Activated CD8-positive, alpha-beta memory T cell treated with anti-CD3 and anti-CD28 coated beads, Interleukin-2, amount 50 U/mL, for 4 hours (primary cell): Measurements from ENCODE around the gene GDF9.

ENCODE experiments used
- DNase-seq: peaks from one replicate; pipeline ENCODE4 v3.0.0-alpha.2; 2020

The GDF9 gene

GRCh38 chr5:132834057-132834456 is 32.2 kb downstream of the GDF9 start:
- DNase-seq: no peak

GRCh38 chr5:132832612-132833011 is 33.7 kb downstream of the GDF9 start:
- DNase-seq: no peak

- no peak for DNase-seq
Observed at GRCh38 chr5:132831095-132831860, 35.0 kb downstream of the GDF9 start.

- peak; percentile 25 for DNase-seq
Observed at GRCh38 chr5:132830436-132831094, 35.7 kb downstream of the GDF9 start, which contains the start of gene SHROOM1. TSS of gene SHROOM1 (minus strand) at chr5:132830647. CDS start at chr5:132826140, 4,507 bp downstream.

- peak; percentile 73 for DNase-seq
Observed at GRCh38 chr5:132829742-132830435, 36.4 kb downstream of the GDF9 start.

GRCh38 chr5:132828846-132829494 is 37.3 kb downstream of the GDF9 start:
- no peak for DNase-seq

GRCh38 chr5:132827943-132828673 is 38.2 kb downstream of the GDF9 start:
- no peak for DNase-seq

GRCh38 chr5:132826424-132827082 is 39.7 kb downstream of the GDF9 start:
- DNase-seq: no peak

GRCh38 chr5:132825834-132826391 is 40.4 kb downstream of the GDF9 start:
- peak; percentile 21 for DNase-seq

- no peak for DNase-seq
Observed at GRCh38 chr5:132825033-132825833, 41.0 kb downstream of the GDF9 start.

- no peak for DNase-seq
Observed at GRCh38 chr5:132824426-132824825, 41.8 kb downstream of the GDF9 start.

- DNase-seq: no peak
Observed at GRCh38 chr5:132823481-132824050, 42.7 kb downstream of the GDF9 start.

- no peak for DNase-seq
Observed at GRCh38 chr5:132822650-132823480, 43.4 kb downstream of the GDF9 start.

- no peak for DNase-seq
Observed at GRCh38 chr5:132821791-132822190, 44.5 kb downstream of the GDF9 start.

- DNase-seq: no peak
Observed at GRCh38 chr5:132821350-132821749, 44.9 kb downstream of the GDF9 start.

GRCh38 chr5:132820162-132820754 is 46.0 kb downstream of the GDF9 start:
- DNase-seq: peak; percentile 89

GRCh38 chr5:132819468-132819867 is 46.8 kb downstream of the GDF9 start:
- DNase-seq: no peak

- DNase-seq: no peak
Observed at GRCh38 chr5:132817011-132817410, 49.3 kb downstream of the GDF9 start.

- no peak for DNase-seq
Observed at GRCh38 chr5:132816554-132816953, 49.7 kb downstream of the GDF9 start.
